Neural cell (in vitro differentiated cells): ENCODE results near the gene PCBD2.

Experiments
- CTCF ChIP-seq: fragments of 450-650 bp; IDR thresholded peaks from 2 replicates; pipeline ENCODE4 v1.5.1; 2014; ENCODE audit warnings: antibody characterized with exemption, mild to moderate bottlenecking, moderate library complexity; ENCODE audit not compliant: poor library complexity, severe bottlenecking
- EP300 ChIP-seq: fragments of 450-650 bp; conservative IDR thresholded peaks from 2 replicates; pipeline ENCODE4 v1.6.1; 2014; ENCODE audit warnings: antibody characterized with exemption, mild to moderate bottlenecking, moderate library complexity; ENCODE audit not compliant: poor library complexity, severe bottlenecking
- EZH2 ChIP-seq: fragments of 200-600, 300-800 bp; shearing (Covaris generic), sonication (generic); IDR thresholded peaks from 2 replicates; pipeline ENCODE4 v1.6.1; 2014; ENCODE audit warnings: antibody characterized with exemption, low read length, borderline replicate concordance, mild to moderate bottlenecking; ENCODE audit not compliant: insufficient read depth, poor library complexity, severe bottlenecking
- MXI1 ChIP-seq: fragments of 450-650 bp; conservative IDR thresholded peaks from 2 replicates; pipeline ENCODE4 v1.6.1; 2014; ENCODE audit warnings: antibody characterized with exemption, mild to moderate bottlenecking; ENCODE audit not compliant: poor library complexity, severe bottlenecking
- POLR2AphosphoS5 ChIP-seq: IDR thresholded peaks from 2 replicates; pipeline ENCODE4 v1.6.1; 2012
- REST ChIP-seq: IDR thresholded peaks from 2 replicates; pipeline ENCODE4 v1.6.1; 2012; ENCODE audit warnings: borderline replicate concordance
- SMC3 ChIP-seq: fragments of 450-650 bp; conservative IDR thresholded peaks from 2 replicates; pipeline ENCODE4 v1.6.1; 2014; ENCODE audit warnings: antibody characterized with exemption, mild to moderate bottlenecking, moderate library complexity; ENCODE audit not compliant: poor library complexity
- TAF1 ChIP-seq: IDR thresholded peaks from 2 replicates; pipeline ENCODE4 v1.6.1; 2012; ENCODE audit warnings: low read depth

GRCh38 chr5:134943547-134943946, 38.6 kb downstream of the PCBD2 start:
- TF ChIP-seq CTCF (no peak), TAF1 (no peak), EZH2 (no peak), MXI1 (no peak), SMC3 (no peak), REST (no peak), POLR2AphosphoS5 (no peak), EP300 (no peak)
